ENCODE results near the gene CCL1. TPM values are rescaled to one million over a fixed set of nuclear protein-coding genes. Genes with fewer than 3 reads are reported as not detected.

Gene CCL1
- total RNA-seq, 1 experiment from 2014 or later = not detected

DNA sequence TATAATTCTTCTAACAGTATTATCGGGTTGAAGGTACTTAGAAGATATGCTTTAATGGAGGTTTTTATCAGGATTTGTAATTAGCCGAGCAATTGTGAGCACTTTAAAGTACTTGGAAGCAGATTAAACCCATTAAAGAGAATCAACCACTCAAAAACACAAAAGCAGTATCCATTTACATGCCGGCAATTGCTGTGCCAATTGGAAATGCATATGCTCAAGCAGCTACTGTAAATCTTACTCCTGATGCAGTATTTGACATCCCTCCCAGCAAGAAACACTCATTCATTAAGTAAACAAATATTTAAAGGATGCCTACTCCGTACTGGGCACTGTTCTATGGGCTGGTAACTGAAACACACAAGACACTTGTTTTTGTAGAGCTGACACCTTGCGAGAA is 11.4 kb upstream of the CCL1 start:
- Histone ChIP-seq H4K20me1 (ENCODE audit: insufficient read depth) (no peaks in the 10 kb centered on the region; the same call in 1 of the 2 replicates), H2AFZ (no peak overlapping the region), H3K9me3 (ENCODE audit: insufficient read depth, low read depth) (no peaks in the 10 kb centered on the region), H3K4me3 (no peak overlapping the region), H3K27ac (no peak overlapping the region), H3K9me2 (ENCODE audit: insufficient read depth) (no peaks in the 10 kb centered on the region), H3K79me2 (ENCODE audit: low read depth) (no peaks in the 10 kb centered on the region), H3K4me1 (replicated peaks; ENCODE audit: insufficient read depth) (no peaks in the 10 kb centered on the region), H3K36me3 (ENCODE audit: low read depth) (no peaks in the 10 kb centered on the region), H3K27me3 (ENCODE audit: insufficient read depth, low read depth) (peaks cover 39% of the 10 kb centered on the region), H3F3A (ENCODE audit: insufficient read depth, low read depth) (no peaks in the 10 kb centered on the region), H3K4me2 (no peak overlapping the region)
- intact Hi-C loops (cut with micrococcal nuclease; ENCODE audit: unreplicated experiment) = no loop called here
- BruUV-seq (replicated peaks) = no TSS peak
- no peak for DNase-seq
- TF ChIP-seq, protein P1, sequence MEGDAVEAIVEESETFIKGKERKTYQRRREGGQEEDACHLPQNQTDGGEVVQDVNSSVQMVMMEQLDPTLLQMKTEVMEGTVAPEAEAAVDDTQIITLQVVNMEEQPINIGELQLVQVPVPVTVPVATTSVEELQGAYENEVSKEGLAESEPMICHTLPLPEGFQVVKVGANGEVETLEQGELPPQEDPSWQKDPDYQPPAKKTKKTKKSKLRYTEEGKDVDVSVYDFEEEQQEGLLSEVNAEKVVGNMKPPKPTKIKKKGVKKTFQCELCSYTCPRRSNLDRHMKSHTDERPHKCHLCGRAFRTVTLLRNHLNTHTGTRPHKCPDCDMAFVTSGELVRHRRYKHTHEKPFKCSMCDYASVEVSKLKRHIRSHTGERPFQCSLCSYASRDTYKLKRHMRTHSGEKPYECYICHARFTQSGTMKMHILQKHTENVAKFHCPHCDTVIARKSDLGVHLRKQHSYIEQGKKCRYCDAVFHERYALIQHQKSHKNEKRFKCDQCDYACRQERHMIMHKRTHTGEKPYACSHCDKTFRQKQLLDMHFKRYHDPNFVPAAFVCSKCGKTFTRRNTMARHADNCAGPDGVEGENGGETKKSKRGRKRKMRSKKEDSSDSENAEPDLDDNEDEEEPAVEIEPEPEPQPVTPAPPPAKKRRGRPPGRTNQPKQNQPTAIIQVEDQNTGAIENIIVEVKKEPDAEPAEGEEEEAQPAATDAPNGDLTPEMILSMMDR (conservative IDR thresholded peaks at IDR 0.05) = no peak
- no peak for TF ChIP-seq EZH2 (IDR thresholded peaks at IDR 0.05; ENCODE audit: low read depth)
- ChIA-PET CTCF (no interaction called here), POLR2A (ENCODE audit: unreplicated experiment) (no interaction called here)

DNA sequence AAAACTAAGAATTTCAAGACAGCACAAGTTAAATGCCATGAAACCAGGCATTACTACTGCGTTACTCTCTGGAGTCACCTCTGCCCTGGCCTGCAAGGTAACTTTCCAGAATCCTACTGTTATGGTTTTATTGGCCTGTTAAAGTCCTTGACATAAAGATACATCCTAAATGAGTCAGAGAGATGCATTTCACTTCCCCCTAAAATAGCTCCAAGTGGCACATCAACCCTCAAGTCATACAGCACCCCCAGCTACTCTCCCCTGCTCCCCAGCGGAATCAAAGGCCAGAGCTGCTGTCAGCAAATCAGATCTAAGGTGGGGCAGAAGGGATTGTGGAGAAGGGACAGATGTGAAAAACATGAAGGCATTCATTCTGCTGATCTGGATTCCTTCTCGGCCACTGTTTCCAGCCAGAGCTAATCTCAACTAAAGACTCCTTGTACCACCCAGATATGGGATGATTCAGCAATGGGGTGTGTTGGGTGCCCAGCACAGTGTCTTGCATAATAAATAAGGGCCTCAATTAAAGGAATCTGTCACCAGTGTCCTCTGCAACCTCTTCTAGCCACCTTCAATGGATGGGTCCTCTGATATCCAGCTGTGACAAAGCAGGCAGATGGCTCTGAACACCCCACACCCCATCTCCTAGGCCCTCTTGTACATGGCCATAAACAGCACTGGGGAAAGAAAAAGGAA is 8.5 kb upstream of the CCL1 start:
- Histone ChIP-seq H3K27me3 (ENCODE audit: insufficient read depth, low read depth) (peaks cover 31% of the 10 kb centered on the region), H3K36me3 (ENCODE audit: low read depth) (no peaks in the 10 kb centered on the region), H3K4me1 (replicated peaks; ENCODE audit: insufficient read depth) (no peaks in the 10 kb centered on the region), H4K20me1 (ENCODE audit: insufficient read depth) (no peaks in the 10 kb centered on the region; the same call in 1 of the 2 replicates), H3K27ac (no peak overlapping the region), H2AFZ (no peak overlapping the region), H3K4me2 (no peak overlapping the region), H3K4me3 (no peak overlapping the region), H3K9me3 (ENCODE audit: insufficient read depth, low read depth) (no peaks in the 10 kb centered on the region), H3F3A (ENCODE audit: insufficient read depth, low read depth) (no peaks in the 10 kb centered on the region), H3K79me2 (ENCODE audit: low read depth) (no peaks in the 10 kb centered on the region), H3K9me2 (ENCODE audit: insufficient read depth) (no peaks in the 10 kb centered on the region)
- BruUV-seq (replicated peaks) = no TSS peak
- CTCF ChIA-PET = no interaction called here
- POLR2A ChIA-PET (ENCODE audit: unreplicated experiment) = no interaction called here
- DNase-seq = no peak
- no peak for TF ChIP-seq EZH2 (IDR thresholded peaks at IDR 0.05; ENCODE audit: low read depth)
- TF ChIP-seq, protein P1 (conservative IDR thresholded peaks at IDR 0.05) = no peak
- intact Hi-C loops (cut with micrococcal nuclease; ENCODE audit: unreplicated experiment) = no loop called here

DNA sequence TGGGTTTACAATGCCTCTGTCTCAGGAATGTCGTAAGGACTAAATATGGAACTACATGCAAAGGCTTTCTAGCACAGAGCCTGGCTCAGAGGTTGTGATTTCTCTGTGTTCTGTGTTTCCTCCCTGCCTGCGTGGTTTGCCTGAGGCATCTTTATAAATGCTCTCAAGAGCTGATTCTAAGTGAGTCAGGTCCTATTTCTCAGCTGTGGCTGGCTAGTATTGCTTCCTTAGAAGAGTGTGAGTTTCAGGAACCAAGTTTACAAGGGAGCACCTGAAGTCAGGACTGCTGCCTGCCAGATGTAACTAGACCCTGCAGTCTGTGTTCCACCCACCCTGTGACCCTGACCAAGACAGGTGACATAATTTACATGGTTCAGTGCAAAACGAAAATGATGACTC is 8.0 kb upstream of the CCL1 start:
- Histone ChIP-seq H3K27me3 (ENCODE audit: insufficient read depth, low read depth) (peaks cover 31% of the 10 kb centered on the region), H3K4me2 (no peak overlapping the region), H4K20me1 (ENCODE audit: insufficient read depth) (no peaks in the 10 kb centered on the region; the same call in 1 of the 2 replicates), H3K79me2 (ENCODE audit: low read depth) (no peaks in the 10 kb centered on the region), H2AFZ (no peak overlapping the region), H3K27ac (no peak overlapping the region), H3F3A (ENCODE audit: insufficient read depth, low read depth) (no peaks in the 10 kb centered on the region), H3K9me2 (ENCODE audit: insufficient read depth) (no peaks in the 10 kb centered on the region), H3K9me3 (ENCODE audit: insufficient read depth, low read depth) (no peaks in the 10 kb centered on the region), H3K36me3 (ENCODE audit: low read depth) (no peaks in the 10 kb centered on the region), H3K4me1 (replicated peaks; ENCODE audit: insufficient read depth) (no peaks in the 10 kb centered on the region), H3K4me3 (no peak overlapping the region)
- TF ChIP-seq EZH2 (IDR thresholded peaks at IDR 0.05; ENCODE audit: low read depth) = no peak
- TF ChIP-seq, protein P1 (conservative IDR thresholded peaks at IDR 0.05) = no peak
- no TSS peak for BruUV-seq (replicated peaks)
- CTCF ChIA-PET = no interaction called here
- intact Hi-C loops (cut with micrococcal nuclease; ENCODE audit: unreplicated experiment) = no loop called here
- DNase-seq = no peak
- POLR2A ChIA-PET (ENCODE audit: unreplicated experiment) = no interaction called here
